HG02885 (cell line): ENCODE data around the gene CX3CL1.
A peak's percentile ranks its signal among the peaks of the same experiment; 100 is the strongest.

Experiments
- ATAC-seq: cut with Tn5 transposase; IDR thresholded peaks from one replicate; pipeline ENCODE4 v1.9.1; 2021; ENCODE audit warnings: mild to moderate bottlenecking; ENCODE audit not compliant: unreplicated experiment, poor library complexity

Gene CX3CL1

DNA sequence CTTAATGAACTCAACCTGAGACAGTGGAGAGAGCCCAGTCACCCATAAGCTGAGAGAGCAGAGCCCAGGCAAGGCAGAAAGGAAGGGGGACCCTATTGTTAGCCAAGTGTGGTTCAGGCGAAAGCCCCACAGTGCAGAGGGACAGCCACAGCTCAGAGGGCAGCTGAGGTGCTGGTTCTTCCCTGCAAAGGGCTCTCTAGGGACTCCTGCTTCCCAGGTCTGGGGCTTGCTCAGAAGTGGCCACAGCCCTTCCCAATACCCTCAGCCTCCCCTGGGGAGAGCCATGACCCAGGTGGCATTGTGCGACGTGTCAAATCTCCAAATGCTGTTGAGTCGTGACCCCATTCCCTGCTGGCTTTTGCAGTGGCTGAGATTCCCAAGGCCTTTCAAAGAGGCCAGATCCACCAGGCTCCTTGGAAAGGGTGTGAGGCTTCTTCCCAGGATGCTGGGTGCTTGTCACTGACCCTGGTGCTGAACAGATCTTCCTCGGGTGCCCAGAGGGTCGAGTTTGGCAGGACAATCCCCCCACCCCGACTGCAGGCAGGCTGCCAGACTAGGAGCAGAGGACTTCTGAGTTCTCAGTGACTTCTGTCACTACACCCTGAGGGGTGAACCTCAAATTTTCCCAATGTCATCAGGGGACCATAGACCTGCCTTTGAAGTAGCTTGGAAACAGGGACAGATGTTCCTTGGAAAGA lies 29.8 kb downstream of the CX3CL1 start:
- no peak for ATAC-seq

DNA sequence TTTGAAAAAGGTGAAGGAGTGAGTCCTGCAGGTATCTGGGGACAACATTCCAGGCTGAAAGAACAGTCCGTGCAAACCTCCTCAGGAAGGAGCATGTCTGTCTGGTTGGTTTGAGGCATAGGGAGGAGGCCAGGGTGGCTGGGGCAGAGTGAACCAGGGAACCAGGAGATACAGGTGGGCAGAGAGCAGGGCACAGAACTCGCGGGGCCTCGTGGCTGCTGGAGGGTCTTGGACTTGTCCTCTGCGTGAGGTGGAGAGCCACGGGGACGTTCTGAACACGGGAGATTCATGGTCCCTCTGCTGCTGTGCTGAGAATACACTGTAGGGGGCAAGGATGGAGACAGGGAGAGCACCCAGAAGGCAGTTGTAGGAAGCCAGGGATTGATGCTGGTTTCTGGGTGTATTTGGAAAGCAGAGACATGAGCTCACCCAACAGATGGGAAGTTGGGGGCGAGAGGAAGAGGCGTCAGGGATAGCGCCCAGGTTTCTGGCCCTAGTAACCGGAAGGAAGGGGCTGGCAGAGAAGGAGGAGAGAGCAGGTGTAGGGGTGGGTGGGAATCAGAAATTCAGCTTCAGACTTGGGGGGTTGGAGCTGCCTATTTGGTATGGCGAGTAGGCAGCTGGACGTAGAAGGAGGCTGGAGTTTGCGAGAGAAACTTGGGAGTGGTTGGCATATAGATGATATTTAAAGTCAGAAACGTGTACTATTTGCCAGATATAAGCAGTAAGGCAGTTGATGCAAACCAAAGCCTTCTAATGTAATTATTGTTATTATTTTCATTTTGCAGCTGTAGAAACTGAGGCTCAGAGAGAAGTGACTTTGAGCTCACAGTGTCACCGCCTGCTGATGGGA lies 31.9 kb downstream of the CX3CL1 start, which contains the start of gene CCL17:
Gene CCL17 (plus strand): TSS at position 803 of the 853 bp plus-strand sequence. CDS start 9,166 bp downstream, outside the sequence.
- no peak for ATAC-seq

DNA sequence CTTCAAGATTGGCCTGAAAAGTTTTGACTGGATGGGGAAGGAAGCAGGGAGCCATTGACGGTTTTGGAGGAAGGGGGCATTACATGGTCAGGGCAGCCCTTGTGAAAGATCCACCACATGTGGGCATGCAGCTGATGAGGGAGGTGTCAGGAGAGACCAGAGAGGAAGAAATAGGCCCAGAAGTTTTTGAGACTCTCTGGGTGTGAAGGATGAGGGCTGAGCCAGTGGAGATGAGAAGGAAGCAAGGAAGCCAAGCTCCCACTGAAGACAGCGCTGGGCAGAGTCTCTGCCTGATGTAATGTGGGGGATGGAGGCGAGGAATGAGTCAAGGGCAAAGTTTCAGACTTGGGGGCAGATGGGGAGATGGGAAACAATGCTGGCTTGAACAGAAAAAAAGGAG lies 32.8 kb downstream of the CX3CL1 start:
- ATAC-seq, result no peak

DNA sequence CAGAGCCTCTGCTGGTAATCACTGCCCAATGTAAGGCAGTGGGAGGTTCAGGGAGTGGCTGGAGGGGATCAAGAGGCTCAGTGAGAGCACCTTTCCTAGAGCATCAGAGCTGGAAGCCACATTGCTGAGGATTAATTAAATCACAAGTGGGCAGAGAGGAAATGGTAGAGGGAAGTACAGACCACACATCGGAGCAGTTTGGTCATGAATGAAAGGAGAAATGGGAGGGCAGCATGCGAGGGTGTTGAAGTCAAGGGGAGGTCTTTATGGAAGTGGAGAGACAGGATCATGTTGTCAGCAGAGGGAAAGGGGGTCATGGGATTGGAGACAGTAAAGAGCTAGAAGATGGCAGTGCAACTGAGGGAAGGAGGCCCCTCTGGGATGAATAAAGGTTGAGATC lies 34.6 kb downstream of the CX3CL1 start:
- no peak for ATAC-seq

DNA sequence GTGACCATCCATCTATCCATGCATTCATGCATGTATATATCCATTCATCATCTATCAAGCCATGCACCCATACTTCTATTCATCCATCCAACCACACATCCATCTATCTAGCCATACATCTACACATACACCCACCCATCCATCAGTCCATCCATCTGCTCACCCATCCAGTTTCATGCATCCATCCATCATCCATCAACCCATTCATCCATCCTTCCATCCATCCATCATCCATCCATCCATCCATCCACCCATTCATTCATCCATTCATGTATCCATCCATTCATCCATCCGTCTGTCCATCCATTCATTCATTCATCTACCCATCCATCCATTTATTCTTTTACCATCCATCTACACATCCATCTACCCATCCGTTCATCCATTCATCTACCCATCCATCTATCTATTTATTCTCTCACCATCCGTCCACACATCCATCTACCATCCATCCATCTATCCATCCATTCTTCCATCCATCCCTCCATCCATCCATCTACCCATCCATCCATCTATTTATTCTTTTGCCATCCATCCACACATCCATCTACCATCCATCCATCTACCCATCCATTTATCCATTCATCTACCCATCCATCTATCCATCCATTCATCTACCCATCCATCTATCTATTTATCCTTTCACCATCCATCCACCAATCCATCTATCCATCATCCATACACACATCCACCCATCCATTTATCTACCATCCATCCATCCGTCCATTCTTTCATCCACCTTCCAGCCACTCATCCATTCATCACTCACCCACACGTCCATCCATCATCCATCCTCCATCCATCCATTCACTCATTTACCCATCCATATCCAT lies 35.4 kb downstream of the CX3CL1 start:
- ATAC-seq, result no peak

DNA sequence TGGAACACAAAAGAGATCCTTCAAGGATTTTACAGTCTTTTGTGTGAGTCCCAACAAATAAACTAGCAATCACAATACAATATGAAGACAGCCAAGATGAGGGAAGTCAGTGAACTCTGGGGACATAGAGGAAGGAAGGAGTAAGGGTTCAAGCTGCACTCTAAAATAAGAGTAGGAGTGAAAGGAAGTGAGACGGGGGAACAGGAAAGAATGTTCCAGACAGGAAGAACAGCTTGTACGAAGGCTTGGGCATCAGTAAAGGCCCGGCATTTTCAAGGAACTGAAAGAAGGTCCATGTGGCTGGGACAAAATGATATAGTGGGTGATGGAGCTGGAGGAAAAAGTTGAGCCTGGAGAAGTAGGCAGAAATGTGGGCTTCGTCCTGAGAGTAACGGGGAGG lies 36.8 kb downstream of the CX3CL1 start:
- no peak for ATAC-seq

DNA sequence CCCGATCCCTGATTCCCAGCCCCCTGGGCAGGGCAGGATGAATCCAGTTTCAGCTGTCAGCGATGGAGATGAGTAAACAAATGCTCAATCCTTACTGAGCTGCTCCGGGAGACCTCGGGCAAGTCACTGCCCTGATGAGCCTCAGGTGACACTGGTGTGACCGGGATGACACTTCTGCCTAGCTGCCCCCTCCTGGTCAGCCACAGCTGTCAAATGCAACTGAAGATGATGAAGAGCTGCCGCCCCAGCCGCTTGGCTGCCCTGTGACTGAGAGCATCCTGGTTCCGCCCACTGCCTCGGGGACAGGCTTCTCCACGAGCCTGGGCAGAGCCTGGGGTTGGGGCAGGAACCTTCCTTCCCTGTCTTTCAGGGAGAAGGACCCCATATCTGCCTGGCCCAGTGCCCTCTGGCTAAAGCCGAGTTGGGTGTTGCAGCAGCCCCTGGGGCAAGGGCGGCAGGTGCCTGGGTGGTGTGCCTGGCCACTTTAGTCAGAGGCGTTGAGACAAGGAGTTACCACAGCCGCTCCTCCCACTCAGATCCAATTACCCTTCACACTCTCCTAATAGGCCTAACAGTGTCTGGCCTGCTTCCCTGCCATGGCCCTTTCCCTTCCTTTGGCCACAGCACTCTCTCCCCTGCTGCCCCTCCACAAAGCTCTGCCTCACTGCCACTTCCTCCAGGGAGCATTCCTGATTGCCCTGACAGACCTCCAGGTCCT lies 37.7 kb downstream of the CX3CL1 start:
- no peak for ATAC-seq

DNA sequence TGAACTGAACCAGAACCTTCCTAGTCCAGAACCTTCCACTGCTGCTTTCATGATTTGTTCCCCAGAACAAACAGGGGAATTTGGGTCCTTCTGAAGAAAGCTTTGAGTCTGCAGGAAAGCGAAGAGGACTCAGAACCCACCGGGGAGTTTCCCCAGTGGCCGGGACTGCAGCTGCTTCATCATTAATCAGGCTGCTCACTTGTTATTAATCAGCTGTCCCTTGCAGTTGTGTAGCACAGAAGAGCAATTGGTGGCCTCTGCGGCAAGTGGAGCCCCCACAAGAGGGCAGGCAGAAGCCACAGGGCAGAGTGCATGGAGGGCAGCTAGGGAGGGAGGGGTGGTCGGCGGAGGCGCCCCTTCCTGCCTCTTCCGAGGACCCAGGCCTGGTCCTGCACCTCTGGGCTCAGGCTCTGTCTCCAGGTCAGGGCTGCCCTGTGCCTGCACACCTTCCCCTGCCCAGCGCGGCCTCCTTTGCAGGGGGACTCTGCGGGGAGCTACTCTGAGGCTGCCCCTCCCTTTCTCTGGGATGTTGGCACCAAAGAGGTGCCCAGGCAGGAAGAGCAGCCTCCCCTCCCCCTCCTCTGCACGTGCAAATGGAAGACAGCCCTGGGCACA lies 39.2 kb downstream of the CX3CL1 start:
- no peak for ATAC-seq

DNA sequence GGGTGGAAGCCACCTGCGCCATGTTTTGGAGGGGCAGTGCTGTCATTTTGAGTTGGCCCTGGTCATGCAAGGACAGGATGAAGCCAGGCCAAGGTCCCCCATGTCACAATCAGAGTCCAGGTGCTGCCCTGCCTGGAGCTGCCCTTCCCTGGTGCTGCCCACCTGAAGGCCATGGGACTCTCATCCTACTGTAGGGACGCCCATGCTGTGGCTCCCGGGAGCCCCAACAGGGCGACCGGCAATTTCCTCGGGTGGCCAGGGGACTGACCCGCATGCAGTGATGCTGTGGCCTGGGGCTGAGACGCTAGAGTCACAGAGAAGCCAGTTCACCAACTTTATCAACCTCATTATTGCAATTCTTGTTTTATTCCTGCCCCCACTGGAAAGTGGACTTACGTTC lies 40.3 kb downstream of the CX3CL1 start:
- ATAC-seq, result no peak

DNA sequence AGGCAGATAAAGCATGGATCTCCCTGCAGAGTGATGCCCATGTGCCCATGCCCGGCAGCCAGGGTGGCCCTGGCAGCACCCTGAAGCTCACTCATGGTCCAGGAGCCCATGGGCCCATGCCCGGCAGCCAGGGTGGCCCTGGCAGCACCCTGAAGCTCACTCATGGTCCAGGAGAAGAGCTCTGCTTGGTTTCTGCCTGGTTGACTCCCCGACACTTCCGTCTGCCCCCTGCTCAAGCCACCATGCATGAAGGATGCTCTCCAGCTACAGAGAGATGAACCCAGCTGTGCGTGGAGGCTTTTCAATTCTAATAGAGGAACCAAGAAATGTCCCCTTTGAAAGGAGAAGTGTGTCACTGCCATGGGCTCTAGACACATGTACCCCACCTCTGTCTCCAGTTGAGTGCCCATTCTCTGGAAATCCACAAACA lies 41.0 kb downstream of the CX3CL1 start:
- peak; percentile 80 for ATAC-seq

DNA sequence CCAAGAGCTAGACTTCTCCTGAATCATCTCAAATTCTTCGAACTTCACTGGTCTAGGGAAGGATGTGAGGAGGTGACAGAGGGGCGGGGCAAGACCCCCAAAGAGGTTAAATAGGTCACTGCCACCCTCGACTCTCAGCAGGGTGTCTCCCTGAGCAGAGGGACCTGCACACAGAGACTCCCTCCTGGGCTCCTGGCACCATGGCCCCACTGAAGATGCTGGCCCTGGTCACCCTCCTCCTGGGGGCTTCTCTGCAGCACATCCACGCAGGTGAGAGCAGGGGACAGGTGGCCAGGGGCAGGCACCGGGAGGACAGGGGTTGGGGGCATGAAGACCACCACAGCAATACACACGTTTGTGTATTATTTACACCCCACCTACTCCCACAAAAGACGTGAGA lies 41.4 kb downstream of the CX3CL1 start:
- ATAC-seq, result no peak

DNA sequence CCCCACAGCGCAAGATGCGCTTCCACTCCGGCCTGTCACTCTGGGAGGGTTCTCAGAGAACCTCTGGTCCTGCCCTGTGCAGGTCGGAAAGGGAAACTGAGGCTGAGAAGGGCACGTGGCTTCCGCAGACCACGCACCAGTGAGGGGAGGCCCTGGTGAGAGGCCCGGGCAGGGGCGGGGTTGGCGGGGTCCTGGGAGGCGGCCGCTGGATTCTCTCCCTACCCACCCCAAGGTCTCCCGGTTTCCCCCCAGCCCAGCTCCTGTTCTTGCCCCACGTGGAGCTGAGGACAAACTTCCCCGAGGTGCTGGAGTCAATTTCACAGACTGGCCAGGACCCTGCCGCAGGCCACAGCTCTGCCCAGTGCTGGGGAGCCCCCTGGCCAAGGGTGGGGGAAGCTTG lies 43.8 kb downstream of the CX3CL1 start:
- no peak for ATAC-seq

DNA sequence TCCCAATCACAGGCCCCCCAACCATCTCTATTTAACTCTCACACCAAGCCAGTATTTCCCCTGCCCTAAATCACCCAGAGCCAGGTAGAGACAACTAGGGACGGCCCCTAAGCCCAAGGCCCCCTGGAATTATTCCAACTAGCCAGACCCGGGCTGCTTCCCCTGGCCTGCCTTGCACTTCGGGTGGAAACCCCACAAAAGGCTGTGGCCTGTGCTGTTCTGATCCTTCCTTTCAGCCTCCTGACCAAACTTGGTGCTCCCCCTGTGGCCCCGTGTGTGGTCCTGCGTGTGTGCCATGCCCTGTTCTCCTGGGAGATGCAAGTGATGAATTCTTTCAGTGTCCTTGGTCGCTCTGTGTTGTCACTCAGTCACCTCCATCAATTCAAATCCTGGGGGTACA lies 47.2 kb downstream of the CX3CL1 start:
- no peak for ATAC-seq

DNA sequence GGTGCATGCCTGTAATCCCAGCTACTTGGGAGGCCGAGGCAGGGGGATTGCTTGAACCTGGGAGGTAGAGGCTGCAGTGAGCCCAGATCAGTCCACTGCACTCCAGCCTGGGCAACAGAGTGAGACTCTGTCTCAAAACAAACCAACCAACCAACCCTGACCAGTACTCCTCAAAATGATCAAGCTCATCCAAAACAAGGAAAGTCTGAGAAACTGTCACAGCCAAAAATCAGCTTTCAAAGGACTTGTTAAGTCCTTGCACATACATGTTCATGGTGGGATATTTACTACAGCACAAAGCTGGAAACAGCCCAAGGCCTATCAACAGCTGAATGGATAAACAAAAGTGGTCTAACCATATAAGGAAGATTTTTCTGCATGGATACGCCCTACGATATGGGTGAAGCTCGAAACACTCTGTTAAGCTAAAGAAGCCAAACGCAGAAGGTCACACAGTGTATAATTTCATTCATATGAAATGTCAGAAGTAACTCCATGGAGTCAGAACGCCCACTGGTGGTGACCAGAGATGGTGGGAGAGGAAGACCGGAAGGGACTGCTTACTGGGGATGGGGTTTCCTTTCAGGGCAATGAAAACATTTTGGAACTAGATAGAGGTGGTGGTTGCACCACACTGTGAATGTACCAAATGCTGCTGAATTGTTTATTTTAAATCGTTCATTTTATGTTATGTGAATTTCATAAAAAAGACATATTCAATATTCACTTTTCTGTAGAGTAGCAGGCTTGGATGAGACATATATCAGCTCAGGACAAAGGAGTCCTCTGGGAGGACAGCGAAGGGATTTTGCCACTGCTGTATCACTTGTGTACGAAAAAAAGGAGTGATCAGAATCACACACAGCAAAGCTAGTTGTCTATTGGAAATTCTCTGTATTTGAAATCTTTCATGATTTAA lies 50.0 kb downstream of the CX3CL1 start:
- no peak for ATAC-seq

DNA sequence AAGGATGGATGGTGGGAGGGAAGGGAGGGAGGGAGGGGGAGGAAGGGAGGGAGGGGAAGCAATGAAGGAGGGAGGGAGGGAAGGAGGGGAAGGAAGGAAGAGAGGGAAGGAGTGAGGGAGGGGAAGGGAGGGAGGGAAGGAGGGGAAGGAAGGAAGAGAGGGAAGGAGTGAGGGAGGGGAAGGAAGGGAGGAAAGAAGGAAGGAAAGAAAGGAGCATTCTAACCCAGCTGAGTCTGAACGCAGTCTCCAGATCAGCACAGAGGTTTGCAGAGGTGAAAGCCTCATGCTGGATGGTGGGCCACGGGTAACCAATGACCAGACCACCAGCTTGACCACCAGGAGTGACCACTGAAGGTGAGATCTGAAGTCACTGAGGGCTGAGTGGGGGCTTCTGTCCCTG lies 50.9 kb downstream of the CX3CL1 start:
- ATAC-seq, result no peak

DNA sequence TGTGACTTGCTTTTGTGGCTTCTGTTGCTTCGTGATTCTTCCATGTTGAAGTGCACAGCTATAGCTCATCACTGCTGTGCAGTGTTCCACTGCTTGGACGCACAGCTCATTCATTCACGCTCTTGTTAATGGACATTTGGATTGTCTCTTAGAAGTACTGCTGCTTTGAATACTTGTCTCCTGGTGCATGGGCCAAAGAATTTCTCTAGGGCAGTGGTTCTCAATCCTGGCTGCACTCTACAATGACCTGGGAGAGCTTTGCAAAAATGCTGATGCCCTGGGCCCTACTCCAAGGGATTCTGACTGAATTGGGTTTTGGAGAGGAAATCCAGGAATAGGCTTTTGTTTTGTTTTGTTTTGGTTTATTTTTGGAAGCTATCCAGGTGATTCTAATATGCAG lies 52.3 kb downstream of the CX3CL1 start:
- no peak for ATAC-seq

DNA sequence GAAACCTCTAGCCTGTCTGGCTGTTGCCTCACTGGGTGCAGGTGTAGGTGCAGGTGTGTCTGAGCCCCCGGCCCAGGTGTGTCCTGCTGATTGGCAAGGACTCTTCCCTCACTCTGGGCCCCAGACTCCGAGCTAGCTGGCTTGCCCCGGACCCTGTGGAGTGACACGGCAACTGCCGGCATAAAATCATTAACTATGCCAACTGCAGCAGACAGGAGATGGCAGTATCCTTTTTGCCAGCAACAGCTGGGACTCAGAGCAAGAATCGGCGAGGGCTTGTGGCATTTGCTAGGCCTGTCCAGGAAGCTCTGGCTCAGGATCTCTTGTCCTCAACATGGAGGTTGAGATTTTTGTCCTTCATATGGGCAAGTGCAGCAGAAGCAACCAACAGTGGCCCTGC lies 54.1 kb downstream of the CX3CL1 start:
- no peak for ATAC-seq

DNA sequence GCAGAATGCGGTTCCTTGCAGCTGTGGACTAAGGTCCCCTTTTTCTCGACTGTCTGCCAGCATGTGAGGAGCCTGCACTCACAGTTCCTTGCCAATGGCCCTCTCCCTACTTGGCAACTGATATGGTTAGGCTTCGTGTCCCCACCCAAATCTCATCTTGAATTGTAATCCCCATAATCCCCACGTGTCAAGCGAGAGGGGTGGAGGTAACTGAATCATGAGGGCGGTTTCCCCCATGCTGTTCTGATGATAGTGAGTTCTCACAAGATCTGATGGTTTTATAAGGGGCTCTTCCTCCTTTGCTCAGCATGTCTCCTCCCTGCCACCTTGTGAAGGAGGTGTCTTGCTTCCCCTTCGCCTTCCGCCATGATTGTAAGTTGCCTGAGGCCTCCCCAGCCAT lies 55.0 kb downstream of the CX3CL1 start:
- no peak for ATAC-seq

DNA sequence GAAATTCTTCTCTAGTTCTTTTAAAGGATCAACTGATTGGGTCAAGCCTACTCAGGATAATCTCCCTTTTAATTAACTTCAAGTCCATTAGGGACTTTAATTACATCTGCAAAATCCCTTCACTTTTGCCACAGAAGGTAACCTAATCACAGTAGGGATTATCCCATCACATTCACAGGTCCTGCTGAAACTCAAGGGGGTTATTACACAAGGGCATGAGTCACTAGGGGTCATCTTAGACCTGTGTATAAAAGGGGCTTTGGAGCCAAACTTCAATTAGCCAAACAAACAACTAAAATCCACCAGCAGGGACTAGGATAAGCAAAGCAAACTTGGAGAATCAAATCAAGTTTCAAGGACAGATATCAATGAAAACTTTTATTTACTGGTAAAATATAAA lies 55.5 kb downstream of the CX3CL1 start:
- no peak for ATAC-seq
